Keratinocyte (primary cell): ENCODE data around the gene ADAM15. TPM values are rescaled to one million over a fixed set of nuclear protein-coding genes. Genes with fewer than 3 reads are reported as not detected.

ENCODE experiments used
- DNase-seq: peaks from one replicate; pipeline ENCODE4 v3.0.0-alpha.2; 2011; ENCODE audit warnings: low read depth, missing footprints, low spot score
- FAIRE-seq: peaks from 2 replicates; lab custom pipeline; 2011; peaks lifted over from hg19 to GRCh38; lab: Jason Lieb, UNC
- H2AFZ ChIP-seq: 2 replicates; pipeline ENCODE4 v1.6.0; 2012; ENCODE audit warnings: low read length, control low read depth, inconsistent platforms; ENCODE audit not compliant: control insufficient read depth
- H3K27ac ChIP-seq: 2 replicates; pipeline ENCODE4 v1.5.1; 2011; ENCODE audit warnings: low read length; ENCODE audit not compliant: control insufficient read depth, insufficient read depth
- H3K27me3 ChIP-seq: 3 replicates; pipeline ENCODE4 v1.6.0; 2011; ENCODE audit warnings: low read length; ENCODE audit not compliant: control insufficient read depth, insufficient read depth; ENCODE audit errors: extremely low read depth
- H3K36me3 ChIP-seq, 2 experiments: 2 replicates in 1 of 2; 3 replicates in 1 of 2; pipeline ENCODE4 v1.5.1; 2011; ENCODE audit warnings: low read length in 2 of 2, mild to moderate bottlenecking in 1 of 2; ENCODE audit not compliant: control insufficient read depth in 2 of 2, insufficient read depth in 2 of 2; ENCODE audit errors: extremely low read depth in 1 of 2
- H3K4me1 ChIP-seq: 3 replicates; pipeline ENCODE4 v1.5.1; 2011; ENCODE audit warnings: low read length; ENCODE audit not compliant: control insufficient read depth, insufficient read depth; ENCODE audit errors: extremely low read depth
- H3K4me2 ChIP-seq: 3 replicates; pipeline ENCODE4 v1.6.0; 2011; ENCODE audit warnings: low read depth, low read length; ENCODE audit not compliant: control insufficient read depth, insufficient read depth; ENCODE audit errors: extremely low read depth
- H3K4me3 ChIP-seq, 3 experiments: fragments of 200-600 bp in 1 of 3; sonication (generic) in 1 of 3; 2 replicates in 2 of 3; 3 replicates in 1 of 3; pipeline ENCODE4 v1.5.1; 2011 to 2016; ENCODE audit warnings: low read length in 3 of 3, mild to moderate bottlenecking in 3 of 3, control low read depth in 2 of 3, inconsistent platforms in 1 of 3, low read depth in 1 of 3, mixed read lengths in 1 of 3, mixed run types in 1 of 3, moderate library complexity in 1 of 3; ENCODE audit not compliant: control insufficient read depth in 2 of 3, insufficient read depth in 2 of 3; ENCODE audit errors: extremely low read depth in 1 of 3
- H3K79me2 ChIP-seq: 2 replicates; pipeline ENCODE4 v1.6.0; 2012; ENCODE audit warnings: low read length; ENCODE audit not compliant: control insufficient read depth, insufficient read depth
- H3K9ac ChIP-seq: 3 replicates; pipeline ENCODE4 v1.6.0; 2011; ENCODE audit warnings: low read length; ENCODE audit not compliant: control insufficient read depth, insufficient read depth; ENCODE audit errors: extremely low read depth
- H3K9me1 ChIP-seq: 3 replicates; pipeline ENCODE4 v1.6.0; 2011; ENCODE audit warnings: low read length; ENCODE audit not compliant: control insufficient read depth, insufficient read depth; ENCODE audit errors: extremely low read depth
- H3K9me3 ChIP-seq: 2 replicates; pipeline ENCODE4 v1.5.1; 2012; ENCODE audit warnings: low read depth, low read length; ENCODE audit not compliant: control insufficient read depth
- H4K20me1 ChIP-seq: 3 replicates; pipeline ENCODE4 v1.6.0; 2011; ENCODE audit warnings: low read length; ENCODE audit not compliant: control insufficient read depth, insufficient read depth; ENCODE audit errors: extremely low read depth
- EZH2 ChIP-seq: IDR thresholded peaks from one replicate; pipeline ENCODE4 v1.6.1; 2012; ENCODE audit warnings: inconsistent platforms, mild to moderate bottlenecking, low read length, moderate library complexity
- dilution Hi-C: fragments of 300-500 bp; cut with MboI; formaldehyde crosslinking; loops from one replicate; pipeline ENCODE4 v1.7.0; 2020; ENCODE audit warnings: low sequenced_read_pairs; ENCODE audit not compliant: extremely low pct_ligation_motif_present
- polyA plus RNA-seq, 5 experiments: library from polyadenylated mRNA; depleted of rRNA in 3 of 5; stranded (reverse) in 3 of 5; stranded (forward) in 1 of 5; unstranded in 1 of 5; fragments of >200 nt; gene quantifications; 1 replicate in 1 of 5; 2 replicates in 3 of 5; 3 replicates in 1 of 5; pipeline versions ENCODE4 v1.2.1 to v1.2.3, GENCODE V29; 2011 to 2012; ENCODE audit warnings: missing spikeins in 2 of 5, low read depth in 1 of 5, low replicate concordance in 1 of 5
- TF ChIP-seq, protein P1 (sequence below), 3 experiments: IDR thresholded peaks in 1 of 3; conservative IDR thresholded peaks in 1 of 3; optimal IDR thresholded peaks in 1 of 3; 2 replicates in 2 of 3; 3 replicates in 1 of 3; pipeline versions ENCODE3 to v1.5.1; 2011; ENCODE audit warnings: low read length in 3 of 3, mild to moderate bottlenecking in 3 of 3, moderate library complexity in 2 of 3, control low read depth in 1 of 3, inconsistent platforms in 1 of 3; ENCODE audit not compliant: insufficient read depth in 2 of 3; ENCODE audit errors: extremely low read depth in 1 of 3

Gene ADAM15
- polyA plus RNA-seq, 1 donor (not counting 4 experiments of a cell fraction or from before 2014, with no cell fraction given) = 131 TPM

DNA sequence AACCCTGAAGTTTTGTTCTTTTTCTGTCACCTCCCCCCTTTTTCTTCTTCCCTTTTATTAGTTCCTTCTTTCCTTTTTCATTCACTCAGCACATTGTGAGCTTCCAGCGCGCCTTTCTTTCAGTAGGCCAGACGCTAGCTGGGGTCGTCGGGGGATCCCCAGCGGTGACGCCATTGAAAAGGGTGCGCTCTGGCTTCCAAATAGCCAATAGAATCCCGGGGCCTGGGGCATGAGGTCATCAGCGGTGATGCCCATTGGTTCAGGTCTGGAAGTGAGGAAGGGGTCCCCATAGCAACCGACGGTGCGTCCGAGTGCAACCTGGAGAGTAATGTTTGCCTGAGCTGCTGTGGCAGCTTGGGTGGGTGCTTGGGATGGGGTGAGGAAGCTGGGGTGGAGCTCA lies 20.6 kb downstream of the ADAM15 start:
- dilution Hi-C loops = no loop called here
- no peaks in the 10 kb centered on the region for H3K9me3 ChIP-seq
- no peak overlapping the region for H2AFZ ChIP-seq
- no peak for FAIRE-seq
- H3K4me3 ChIP-seq = no peak overlapping the region
- no peaks in the 10 kb centered on the region for H4K20me1 ChIP-seq
- no peak overlapping the region for H3K27ac ChIP-seq
- DNase-seq = no peak
- peak overlapping the region; percentile 86 for H3K4me2 ChIP-seq
- no peaks in the 10 kb centered on the region for H3K27me3 ChIP-seq
- TF ChIP-seq EZH2 = no peak
- TF ChIP-seq, protein P1, sequence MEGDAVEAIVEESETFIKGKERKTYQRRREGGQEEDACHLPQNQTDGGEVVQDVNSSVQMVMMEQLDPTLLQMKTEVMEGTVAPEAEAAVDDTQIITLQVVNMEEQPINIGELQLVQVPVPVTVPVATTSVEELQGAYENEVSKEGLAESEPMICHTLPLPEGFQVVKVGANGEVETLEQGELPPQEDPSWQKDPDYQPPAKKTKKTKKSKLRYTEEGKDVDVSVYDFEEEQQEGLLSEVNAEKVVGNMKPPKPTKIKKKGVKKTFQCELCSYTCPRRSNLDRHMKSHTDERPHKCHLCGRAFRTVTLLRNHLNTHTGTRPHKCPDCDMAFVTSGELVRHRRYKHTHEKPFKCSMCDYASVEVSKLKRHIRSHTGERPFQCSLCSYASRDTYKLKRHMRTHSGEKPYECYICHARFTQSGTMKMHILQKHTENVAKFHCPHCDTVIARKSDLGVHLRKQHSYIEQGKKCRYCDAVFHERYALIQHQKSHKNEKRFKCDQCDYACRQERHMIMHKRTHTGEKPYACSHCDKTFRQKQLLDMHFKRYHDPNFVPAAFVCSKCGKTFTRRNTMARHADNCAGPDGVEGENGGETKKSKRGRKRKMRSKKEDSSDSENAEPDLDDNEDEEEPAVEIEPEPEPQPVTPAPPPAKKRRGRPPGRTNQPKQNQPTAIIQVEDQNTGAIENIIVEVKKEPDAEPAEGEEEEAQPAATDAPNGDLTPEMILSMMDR (optimal IDR thresholded peaks at IDR 0.05 in 1 of 3, IDR thresholded peaks at IDR 0.05 in 1 of 3, conservative IDR thresholded peaks at IDR 0.05 in 1 of 3; ENCODE audit: extremely low read depth in 1 of 3, insufficient read depth in 2 of 3, low read length in 3 of 3) = no peak
- H3K4me1 ChIP-seq = peaks cover 21% of the 10 kb centered on the region
- H3K79me2 ChIP-seq = no peaks in the 10 kb centered on the region
- H3K9me1 ChIP-seq = no peaks in the 10 kb centered on the region
- H3K9ac ChIP-seq = no peak overlapping the region
- H3K36me3 ChIP-seq = peaks cover 0 to 14% of the 10 kb centered on the region in 2 experiments

DNA sequence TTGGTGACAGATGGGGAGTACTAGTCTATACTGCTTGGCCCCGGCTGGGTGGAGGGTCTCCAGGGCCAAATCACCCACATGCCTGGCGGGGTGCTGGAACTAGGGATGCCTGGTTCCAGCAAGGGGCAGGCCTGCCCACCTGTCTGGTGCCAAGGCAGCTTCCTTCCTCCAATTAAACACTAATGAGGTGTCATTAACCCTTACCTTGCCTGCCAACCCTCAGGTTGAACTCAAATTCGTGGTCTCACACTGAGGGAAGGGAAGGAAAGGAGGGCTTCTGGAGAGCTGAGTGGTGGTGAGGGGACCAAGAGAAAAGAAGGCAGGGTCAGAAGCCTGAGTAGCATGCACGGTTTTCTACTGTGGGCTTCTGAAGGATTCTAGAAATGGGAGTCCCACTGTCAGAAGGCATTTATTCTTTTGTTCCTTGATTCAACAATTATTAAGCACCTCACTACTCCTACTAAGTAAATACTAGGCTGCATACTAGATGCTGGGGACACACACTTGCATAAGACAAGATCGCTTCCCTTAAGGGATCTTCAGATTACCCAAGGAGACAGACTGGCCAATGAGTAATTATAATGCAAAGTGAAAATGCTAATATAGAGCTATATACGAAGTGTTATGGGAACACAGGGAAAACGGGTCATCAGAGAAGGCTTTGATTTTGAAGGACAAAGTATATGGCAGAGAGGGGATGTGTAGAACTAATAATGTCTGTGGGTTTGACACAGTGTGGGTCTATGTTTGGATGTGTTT lies 21.6 kb downstream of the ADAM15 start:
- no peaks in the 10 kb centered on the region for H3K79me2 ChIP-seq
- H2AFZ ChIP-seq = no peak overlapping the region
- FAIRE-seq = no peak
- DNase-seq = no peak
- H3K36me3 ChIP-seq = peaks cover 0 to 11% of the 10 kb centered on the region in 2 experiments
- H3K27ac ChIP-seq = no peak overlapping the region
- no peaks in the 10 kb centered on the region for H3K27me3 ChIP-seq
- H3K9ac ChIP-seq = no peak overlapping the region
- H3K9me3 ChIP-seq = no peaks in the 10 kb centered on the region
- H3K4me3 ChIP-seq = no peak overlapping the region
- H4K20me1 ChIP-seq = no peaks in the 10 kb centered on the region
- dilution Hi-C loops = no loop called here
- peak overlapping the region; percentile 49 for H3K4me2 ChIP-seq
- H3K9me1 ChIP-seq = no peaks in the 10 kb centered on the region
- TF ChIP-seq EZH2 = no peak
- TF ChIP-seq, protein P1 (optimal IDR thresholded peaks at IDR 0.05 in 1 of 3, IDR thresholded peaks at IDR 0.05 in 1 of 3, conservative IDR thresholded peaks at IDR 0.05 in 1 of 3; ENCODE audit: extremely low read depth in 1 of 3, insufficient read depth in 2 of 3, low read length in 3 of 3) = no peak
- H3K4me1 ChIP-seq = peaks cover 21% of the 10 kb centered on the region
